ENCODE measurements around the gene INO80D. TPM values are rescaled to one million over a fixed set of nuclear protein-coding genes. Genes with fewer than 3 reads are reported as not detected.

INO80D gene
- total RNA-seq, 1 experiment from 2014 or later: 14.4 TPM

DNA sequence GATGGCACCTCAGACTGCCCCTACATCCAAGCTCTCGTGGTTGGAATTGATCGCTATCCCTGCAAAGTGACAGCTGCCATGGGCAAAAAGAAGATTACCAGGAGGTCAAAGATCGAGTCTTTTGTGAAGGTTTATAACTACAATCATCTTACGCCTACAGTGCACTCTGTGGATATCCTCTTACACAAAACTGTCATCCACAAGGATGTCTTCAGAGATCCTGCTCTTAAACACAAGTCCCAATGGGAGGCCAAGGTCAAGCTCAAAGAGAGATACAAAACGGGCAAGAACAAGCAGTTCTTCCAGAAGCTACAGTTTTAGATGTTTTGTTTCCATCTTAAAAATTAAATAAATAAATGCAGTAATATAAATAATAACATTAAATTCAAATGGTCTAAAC lies 45.4 kb downstream of the INO80D start:
- no peak overlapping the region for H3K4me3 ChIP-seq (replicated peaks in 1 of 2; ENCODE audit: low read depth in 1 of 2, low read length in 2 of 2)
- no peaks in the 10 kb centered on the region for H3K9me3 ChIP-seq (ENCODE audit: control insufficient read depth in 1 of 2, insufficient read depth in 1 of 2, low read depth in 1 of 2, low read length in 2 of 2)
- ChIA-PET RAD21 (ENCODE audit: low non-redundant PET in 1 of 2, low total read pairs in 2 of 2, uncharacterized antibody in 2 of 2, unreplicated experiment in 2 of 2) (no interaction called here), CTCF (no interaction called here), POLR2A (no interaction called here)
- no peak overlapping the region for H3K9ac ChIP-seq (ENCODE audit: low read length)
- no peak overlapping the region for H3K27ac ChIP-seq (ENCODE audit: low read depth, low read length)
- no peaks in the 10 kb centered on the region for H3K9me2 ChIP-seq (ENCODE audit: insufficient read depth)
- intact Hi-C loops (cut with micrococcal nuclease): no loop called here
- H4K20me1 ChIP-seq (ENCODE audit: insufficient read depth): no peaks in the 10 kb centered on the region
- no peak overlapping the region for H2AFZ ChIP-seq (ENCODE audit: low read depth, low read length, poor library complexity, severe bottlenecking)
- no peaks in the 10 kb centered on the region for H3K79me2 ChIP-seq (ENCODE audit: insufficient read depth, low read length)
- no peak for TF ChIP-seq SRF (IDR thresholded peaks at IDR 0.05; ENCODE audit: low read depth)
- no peak for TF ChIP-seq ELF1 (IDR thresholded peaks at IDR 0.05; ENCODE audit: borderline replicate concordance, low read depth)
- no peak for TF ChIP-seq ZBTB33 (IDR thresholded peaks at IDR 0.05; ENCODE audit: extremely low read depth, insufficient replicate concordance, low read length)
- no peak for TF ChIP-seq ZNF274 (IDR thresholded peaks at IDR 0.05; ENCODE audit: low read depth, low read length)
- TF ChIP-seq FOSL1 (IDR thresholded peaks at IDR 0.05; ENCODE audit: low read depth): no peak
- TF ChIP-seq RAD21 (IDR thresholded peaks at IDR 0.05; ENCODE audit: low read depth): no peak
- TF ChIP-seq REST (IDR thresholded peaks at IDR 0.05; ENCODE audit: low read depth): no peak
- TF ChIP-seq SP1 (IDR thresholded peaks at IDR 0.05; ENCODE audit: low read depth): no peak
- no peak for TF ChIP-seq EZH2 (IDR thresholded peaks at IDR 0.05)
- no peak for TF ChIP-seq POLR2AphosphoS5 (IDR thresholded peaks at IDR 0.05; ENCODE audit: low read depth, low read length)
- TF ChIP-seq CEBPB (IDR thresholded peaks at IDR 0.05; ENCODE audit: low read depth): no peak
- TF ChIP-seq, protein P1, sequence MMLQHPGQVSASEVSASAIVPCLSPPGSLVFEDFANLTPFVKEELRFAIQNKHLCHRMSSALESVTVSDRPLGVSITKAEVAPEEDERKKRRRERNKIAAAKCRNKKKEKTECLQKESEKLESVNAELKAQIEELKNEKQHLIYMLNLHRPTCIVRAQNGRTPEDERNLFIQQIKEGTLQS (IDR thresholded peaks at IDR 0.05): no peak
- no peak for TF ChIP-seq POLR2A (IDR thresholded peaks at IDR 0.05; ENCODE audit: borderline replicate concordance, extremely low read depth, insufficient read depth, insufficient read length)
- no peak for TF ChIP-seq TCF7L2 (IDR thresholded peaks at IDR 0.05; ENCODE audit: borderline replicate concordance, extremely low read depth, insufficient read depth, insufficient read length)
- TF ChIP-seq, protein P2, sequence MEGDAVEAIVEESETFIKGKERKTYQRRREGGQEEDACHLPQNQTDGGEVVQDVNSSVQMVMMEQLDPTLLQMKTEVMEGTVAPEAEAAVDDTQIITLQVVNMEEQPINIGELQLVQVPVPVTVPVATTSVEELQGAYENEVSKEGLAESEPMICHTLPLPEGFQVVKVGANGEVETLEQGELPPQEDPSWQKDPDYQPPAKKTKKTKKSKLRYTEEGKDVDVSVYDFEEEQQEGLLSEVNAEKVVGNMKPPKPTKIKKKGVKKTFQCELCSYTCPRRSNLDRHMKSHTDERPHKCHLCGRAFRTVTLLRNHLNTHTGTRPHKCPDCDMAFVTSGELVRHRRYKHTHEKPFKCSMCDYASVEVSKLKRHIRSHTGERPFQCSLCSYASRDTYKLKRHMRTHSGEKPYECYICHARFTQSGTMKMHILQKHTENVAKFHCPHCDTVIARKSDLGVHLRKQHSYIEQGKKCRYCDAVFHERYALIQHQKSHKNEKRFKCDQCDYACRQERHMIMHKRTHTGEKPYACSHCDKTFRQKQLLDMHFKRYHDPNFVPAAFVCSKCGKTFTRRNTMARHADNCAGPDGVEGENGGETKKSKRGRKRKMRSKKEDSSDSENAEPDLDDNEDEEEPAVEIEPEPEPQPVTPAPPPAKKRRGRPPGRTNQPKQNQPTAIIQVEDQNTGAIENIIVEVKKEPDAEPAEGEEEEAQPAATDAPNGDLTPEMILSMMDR (IDR thresholded peaks at IDR 0.05 in 2 of 3, conservative IDR thresholded peaks at IDR 0.05 in 1 of 3; ENCODE audit: borderline replicate concordance in 1 of 3, insufficient read depth in 1 of 3, low read depth in 2 of 3, low read length in 2 of 3): no peak
- no peak for TF ChIP-seq ZFX (IDR thresholded peaks at IDR 0.05)
- TF ChIP-seq YY1 (IDR thresholded peaks at IDR 0.05; ENCODE audit: extremely low read depth, insufficient replicate concordance, low read depth, low read length): no peak
- no peak for TF ChIP-seq JUND (IDR thresholded peaks at IDR 0.05)
- TF ChIP-seq CBX3 (IDR thresholded peaks at IDR 0.05; ENCODE audit: low read depth): no peak
- TF ChIP-seq SIN3A (IDR thresholded peaks at IDR 0.05; ENCODE audit: low read depth): no peak
- no TSS peak for BruUV-seq (replicated peaks)
- no peaks in the 10 kb centered on the region for H3K27me3 ChIP-seq (ENCODE audit: insufficient read depth, low read length)
- H3K4me2 ChIP-seq (ENCODE audit: low read length): no peak overlapping the region
- no peaks in the 10 kb centered on the region for H3K4me1 ChIP-seq (ENCODE audit: control insufficient read depth in 1 of 2, insufficient read depth in 2 of 2, low read length in 2 of 2)
- DNase-seq (ENCODE audit: low read depth, low spot score) (no peak), ATAC-seq (no peak)
- H3K36me3 ChIP-seq (ENCODE audit: control insufficient read depth in 1 of 2, insufficient read depth in 2 of 2, low read length in 2 of 2): no peaks in the 10 kb centered on the region

Data from HCT116 (cell line).